Endometrial microvascular endothelial cells (primary cell): Measurements from ENCODE around the gene MGAT5. TPM values are rescaled to one million over a fixed set of nuclear protein-coding genes. Genes with fewer than 3 reads are reported as not detected.

ENCODE experiments used
- in situ Hi-C: cut with HindIII; loops from 2 replicates; pipeline ENCODE4 v1.10.0; 2017; ENCODE audit warnings: low sequenced_read_pairs, low pct_unique_long_range_greater_than_20kb; ENCODE audit errors: inconsistent ontology term
- total RNA-seq: library from RNA; depleted of rRNA; stranded (reverse); fragments of >200 nt; gene quantifications from one replicate; pipeline ENCODE4 v1.2.3, GENCODE V29; 2015; ENCODE audit errors: inconsistent ontology term

Gene MGAT5
- total RNA-seq, 1 donor from 2014 or later: 90.9 TPM

DNA sequence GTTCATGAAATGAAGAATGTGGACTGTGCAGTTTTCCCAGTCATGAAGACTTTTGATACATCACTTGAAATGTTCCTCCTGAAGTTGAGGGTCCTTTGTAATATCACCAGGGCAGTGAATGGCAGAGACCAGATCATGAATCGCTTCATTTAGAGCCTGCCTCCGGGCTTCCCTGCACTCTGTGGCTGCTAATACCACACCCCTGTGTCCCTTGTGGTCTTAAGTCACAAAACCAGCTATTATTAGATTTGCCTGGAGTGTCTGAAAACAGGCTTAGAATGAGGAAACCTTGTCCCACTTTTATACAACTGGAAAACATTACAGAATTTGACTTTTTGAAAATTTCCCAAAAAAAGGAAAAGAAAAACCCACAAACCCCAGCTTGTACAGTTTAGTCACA, 147.9 kb downstream of the MGAT5 start:
- in situ Hi-C loops: no loop called here

DNA sequence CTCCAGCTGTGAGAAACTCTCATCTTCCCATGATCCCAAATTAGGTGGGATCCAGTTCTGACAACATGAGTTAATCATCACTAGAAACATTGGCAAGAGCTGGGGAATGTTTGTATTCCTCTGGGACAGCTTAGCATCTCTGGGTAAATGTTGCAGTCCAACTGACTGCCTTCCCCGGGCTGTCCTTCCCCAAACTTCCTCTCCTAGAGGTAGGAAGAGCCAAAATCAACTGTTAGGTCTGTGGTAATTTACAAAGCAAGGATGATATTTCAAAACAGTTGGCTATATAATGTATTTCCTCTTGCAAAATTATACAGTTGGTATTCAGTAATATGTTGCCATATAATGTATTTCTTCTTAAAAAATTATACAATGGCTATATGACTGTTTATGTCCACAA, 148.5 kb downstream of the MGAT5 start:
- in situ Hi-C loops: no loop called here

DNA sequence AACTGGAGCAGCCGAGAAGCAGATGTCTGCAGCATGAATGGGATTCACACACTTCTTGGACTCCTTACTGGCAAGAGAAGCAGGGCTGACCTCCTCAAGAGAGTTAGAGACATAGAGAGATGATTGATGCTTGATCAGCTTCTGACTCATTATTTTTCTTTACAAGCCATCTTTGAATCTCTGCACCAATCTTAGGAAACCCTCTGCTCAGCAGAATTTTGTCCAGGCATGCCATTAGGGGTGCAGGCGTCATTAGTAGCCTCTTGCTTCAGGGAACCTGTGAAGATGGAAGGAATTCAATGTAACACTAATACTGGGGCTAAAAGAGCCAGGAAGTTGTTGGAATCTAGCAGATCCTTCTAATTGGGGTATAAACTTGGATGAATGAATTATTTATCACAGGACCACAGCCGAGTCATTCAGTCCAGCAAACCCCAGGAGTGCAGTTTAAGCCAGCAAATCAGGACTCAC, 151.8 kb downstream of the MGAT5 start:
- in situ Hi-C loops: no loop called here

DNA sequence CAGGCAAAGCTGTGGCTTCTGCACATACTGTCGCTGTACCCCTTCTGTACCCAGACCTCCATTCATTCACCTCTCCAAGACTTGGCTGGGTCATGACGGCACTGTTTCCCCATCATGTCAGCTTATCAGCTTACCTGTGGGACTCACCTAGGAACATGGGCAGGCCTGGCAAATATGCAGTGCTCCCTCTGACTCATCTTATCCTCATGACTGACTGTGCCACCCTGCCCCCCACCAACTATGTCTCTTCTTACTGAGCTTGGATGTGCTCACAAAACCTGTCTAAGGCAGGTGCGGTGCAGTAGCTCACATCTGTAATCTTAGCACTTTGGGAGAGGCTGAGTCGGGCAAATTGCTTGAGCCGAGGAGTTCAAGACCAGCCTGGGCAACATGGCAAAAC, 152.4 kb downstream of the MGAT5 start:
- in situ Hi-C loops: no loop called here

DNA sequence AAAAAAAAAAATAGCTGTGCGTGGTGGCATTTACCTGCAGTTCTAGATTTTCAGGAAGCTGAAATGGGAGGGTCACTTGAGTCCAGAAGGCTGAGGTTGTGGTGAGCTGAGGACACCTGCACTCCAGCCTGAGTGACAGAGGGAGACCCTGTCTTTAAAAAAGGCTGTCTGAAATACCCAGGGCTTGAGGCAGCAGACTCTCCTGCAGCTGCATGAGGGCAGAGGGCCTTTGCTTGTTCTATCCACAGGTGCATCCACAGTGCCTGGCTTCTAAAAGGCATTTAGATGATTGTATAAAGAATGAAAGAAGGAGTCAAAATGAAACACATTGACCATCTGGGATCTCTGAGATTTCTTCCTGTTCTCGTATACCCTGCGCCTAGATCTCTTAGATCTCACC, 152.9 kb downstream of the MGAT5 start:
- in situ Hi-C loops: no loop called here

DNA sequence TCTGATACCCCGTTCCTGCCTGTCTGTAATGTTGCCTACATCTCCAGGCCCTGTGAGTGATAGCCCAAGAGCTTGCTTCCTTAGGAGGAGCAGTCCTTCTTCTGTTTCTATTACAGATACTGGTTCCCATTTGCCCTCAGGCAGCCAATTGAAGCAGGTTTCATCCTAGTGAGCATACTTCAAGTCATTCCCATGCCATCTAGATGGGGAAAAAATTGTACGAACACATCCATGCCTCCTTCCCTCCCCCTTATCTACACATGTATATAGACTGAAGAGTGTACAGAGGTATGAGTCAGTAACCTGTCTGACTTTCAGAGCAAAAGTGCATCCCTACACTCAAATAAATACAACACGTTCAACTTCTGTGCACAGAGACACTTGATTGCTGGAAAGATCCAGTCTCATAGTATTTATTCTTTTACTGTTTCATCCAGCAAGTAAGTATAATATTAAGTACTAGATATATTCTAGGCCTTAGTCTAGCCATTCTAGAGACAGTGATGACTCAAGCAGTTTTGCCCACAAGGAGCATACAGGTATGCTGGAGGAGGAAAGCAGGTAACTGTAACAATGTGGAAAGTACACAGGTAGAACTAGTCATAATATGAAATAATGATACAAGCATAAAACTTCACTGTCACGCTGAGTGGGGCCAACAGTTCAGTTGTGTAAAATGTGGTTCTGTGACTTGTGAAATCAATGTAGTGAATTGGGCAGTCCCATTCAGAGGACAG, 153.4 kb downstream of the MGAT5 start:
- in situ Hi-C loops: no loop called here

DNA sequence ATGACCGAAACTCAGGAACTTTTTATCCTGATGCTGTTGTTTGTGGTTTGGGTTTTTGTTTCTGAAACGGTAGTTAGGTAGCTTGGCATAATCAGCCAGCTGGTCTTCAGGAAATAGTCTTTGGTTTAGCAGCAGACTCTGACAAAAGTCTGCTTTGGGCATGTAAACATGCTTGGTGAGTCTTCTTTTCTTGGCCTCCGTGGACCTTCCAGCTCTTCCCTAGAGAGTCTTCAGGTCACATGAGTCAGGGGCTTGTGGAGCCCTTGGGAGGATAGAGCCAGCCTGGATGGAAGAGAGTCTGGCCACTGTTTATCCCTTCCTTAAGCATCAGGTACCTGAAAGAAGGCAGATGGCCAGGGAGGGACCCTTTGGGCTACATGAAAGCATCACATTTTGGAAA, 154.5 kb downstream of the MGAT5 start:
- in situ Hi-C loops: no loop called here

DNA sequence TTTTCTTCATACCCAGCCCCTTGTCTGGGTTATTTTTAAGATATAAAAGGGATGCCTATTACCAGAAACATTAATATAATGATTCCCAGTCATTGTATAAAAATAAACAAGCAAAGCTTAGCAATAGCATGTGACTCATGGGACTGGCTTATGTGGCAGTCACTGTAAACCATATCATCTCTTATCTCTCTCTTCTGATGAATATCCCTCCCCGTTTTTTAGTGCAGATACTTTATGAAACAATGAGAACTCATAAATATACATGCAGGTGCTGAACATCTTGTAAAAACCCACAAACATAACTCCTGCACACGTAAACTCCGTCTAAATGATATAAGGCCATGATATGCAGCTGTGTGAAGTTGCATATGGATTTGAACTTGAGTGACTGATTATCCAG, 154.9 kb downstream of the MGAT5 start:
- in situ Hi-C loops: no loop called here

DNA sequence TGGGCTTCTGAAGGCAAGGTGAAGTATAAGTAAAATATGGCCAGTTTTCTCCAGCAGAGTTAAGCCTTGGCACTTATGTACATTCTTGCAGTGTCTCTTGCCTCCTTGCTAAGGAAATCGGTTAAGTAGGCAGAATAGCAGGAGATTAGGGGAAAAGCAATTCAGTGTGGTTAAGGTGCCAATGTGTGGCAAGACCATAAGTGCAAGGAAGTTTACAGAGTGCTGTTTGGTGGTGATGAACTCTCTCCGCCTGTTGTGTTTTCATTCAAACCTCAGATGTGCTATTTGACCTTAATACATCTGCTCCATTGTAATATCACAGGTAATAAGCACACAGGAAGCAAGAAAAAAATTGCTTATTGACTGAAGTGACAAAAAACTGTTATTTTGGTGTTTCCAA, 156.1 kb downstream of the MGAT5 start:
- in situ Hi-C loops: no loop called here

DNA sequence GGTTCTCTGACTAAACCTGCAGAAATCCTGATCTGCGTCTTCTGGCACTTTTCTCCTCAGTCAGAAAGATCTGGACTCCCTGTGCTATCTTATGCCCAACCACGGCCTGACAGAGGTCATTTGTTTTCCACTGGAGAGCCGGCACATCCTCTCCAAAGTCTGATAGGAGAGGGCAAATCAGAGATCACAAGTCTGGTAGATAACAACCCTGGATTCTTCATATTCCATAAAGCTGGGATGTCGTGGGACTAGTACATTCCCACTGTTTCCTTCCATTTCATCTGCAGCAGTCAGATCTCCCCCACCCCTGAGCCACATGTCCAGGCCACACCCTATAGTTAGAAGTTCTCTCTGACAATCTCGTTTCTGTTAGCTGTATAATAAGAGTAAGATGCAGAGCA, 157.0 kb downstream of the MGAT5 start:
- in situ Hi-C loops: no loop called here

DNA sequence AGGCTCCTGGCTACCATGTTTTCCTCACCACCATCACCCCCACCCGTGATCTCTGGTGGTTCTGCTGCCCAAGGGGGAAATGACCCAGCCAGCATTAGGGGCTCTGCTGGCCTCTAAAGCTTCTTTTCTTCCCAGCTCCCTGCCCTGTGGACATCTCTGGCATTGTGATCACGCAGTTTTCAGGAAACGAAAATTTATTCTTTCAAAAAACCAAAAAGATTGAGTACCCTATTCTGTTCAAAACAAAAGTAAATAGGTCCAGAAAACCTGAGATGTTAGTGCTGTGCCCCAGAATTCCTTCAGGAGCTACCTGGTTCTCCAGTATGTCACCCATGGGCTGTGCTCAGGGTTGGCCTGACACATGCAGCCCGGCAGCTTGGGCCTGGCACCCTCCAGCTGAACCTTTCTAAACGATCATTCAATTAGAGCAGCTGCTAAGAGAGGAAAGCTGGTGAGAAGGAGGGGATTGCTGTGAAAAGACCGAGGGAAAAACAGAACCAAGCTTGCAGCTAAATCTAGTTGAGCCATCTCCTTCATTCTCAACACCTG, 157.5 kb downstream of the MGAT5 start:
- in situ Hi-C loops: no loop called here

DNA sequence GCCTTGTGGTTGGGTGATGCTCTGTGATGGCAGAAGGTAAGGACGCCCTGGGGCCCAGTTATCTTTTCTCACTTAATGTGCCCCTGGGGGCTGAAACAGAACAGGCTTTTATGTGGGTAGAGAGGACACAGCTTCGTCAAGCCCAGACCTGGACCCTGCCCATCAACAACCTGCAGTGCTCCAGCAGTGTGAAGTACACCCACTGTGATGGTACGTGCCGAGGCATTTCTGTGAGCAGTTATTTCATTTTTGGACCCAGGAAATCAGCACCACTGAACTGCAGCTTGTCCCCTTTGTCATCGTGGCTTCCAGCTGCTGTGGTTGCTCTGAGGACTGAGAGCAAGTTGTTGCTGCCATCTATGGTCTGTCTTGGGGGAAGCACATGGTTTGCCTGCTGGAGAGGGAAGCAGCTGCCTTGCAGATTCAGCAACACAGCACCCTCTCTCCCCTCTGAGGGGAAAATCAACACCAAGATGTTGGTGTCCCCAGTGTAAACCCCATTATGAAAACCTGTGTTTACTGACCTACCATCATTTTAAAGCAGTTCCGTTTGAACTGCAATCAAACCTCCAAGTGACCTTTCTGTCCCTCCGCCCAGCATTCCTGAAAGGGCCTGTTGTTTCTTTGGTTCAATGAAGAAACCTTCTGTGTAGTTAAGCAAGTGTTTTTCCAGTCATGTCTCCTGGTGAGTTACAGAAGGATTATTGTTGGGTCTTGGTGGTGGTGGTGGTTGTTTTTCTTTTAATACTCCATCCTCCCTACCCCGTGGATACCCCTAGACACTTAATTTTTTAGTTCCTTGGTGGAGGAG, 158.2 kb downstream of the MGAT5 start:
- in situ Hi-C loops: no loop called here

DNA sequence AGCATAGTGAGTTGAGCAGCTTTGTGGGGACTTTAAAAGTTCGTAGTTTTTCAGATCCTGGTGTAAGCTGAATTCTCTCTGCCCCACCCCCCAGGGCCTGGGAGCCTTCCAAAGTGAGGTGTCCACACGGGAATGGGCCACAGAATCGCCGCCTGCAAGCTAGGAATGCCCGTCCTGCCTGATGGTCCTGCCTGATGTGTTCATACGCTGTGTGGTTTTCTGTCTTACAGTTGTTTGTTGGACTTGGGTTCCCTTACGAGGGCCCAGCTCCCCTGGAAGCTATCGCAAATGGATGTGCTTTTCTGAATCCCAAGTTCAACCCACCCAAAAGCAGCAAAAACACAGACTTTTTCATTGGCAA, 158.7 kb downstream of the MGAT5 start:
- in situ Hi-C loops: no loop called here

DNA sequence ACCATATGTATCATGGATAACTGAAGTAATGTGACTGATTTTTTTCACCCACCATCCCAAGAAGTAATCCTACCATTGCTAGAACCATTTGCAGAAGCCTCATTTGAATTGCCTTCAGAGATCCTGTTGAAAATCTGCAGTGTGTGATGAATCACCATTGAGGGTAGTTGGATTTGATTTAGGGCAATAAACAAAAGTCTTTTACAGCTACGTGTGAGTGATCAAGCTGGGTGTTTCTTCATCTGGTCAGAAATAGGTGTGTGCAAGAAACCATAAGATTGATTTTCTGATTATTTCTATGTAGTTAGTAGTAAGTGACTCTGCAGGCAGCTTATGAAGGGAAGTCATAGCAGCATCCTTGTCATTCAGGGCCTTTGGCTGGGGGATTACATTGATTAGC, 159.6 kb downstream of the MGAT5 start:
- in situ Hi-C loops: no loop called here

DNA sequence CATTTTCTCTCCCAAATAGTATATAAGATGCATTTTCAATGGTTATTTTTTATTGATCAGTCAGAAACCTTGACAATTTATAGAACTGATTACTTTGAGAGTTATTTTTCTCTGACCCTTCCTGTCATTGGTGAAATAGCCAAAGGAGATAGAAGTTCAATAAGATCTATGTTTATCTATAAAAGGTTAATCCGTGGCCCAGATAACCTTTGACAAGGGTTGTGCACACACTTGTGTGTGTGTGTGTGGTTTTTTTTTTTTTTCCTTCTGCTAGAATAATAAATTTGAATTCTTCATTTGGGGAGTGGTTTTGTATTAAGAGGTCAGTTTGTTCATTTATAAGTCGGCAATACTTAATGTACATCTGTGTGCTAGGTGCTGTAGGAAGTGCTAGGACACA, 160.0 kb downstream of the MGAT5 start:
- in situ Hi-C loops: no loop called here

DNA sequence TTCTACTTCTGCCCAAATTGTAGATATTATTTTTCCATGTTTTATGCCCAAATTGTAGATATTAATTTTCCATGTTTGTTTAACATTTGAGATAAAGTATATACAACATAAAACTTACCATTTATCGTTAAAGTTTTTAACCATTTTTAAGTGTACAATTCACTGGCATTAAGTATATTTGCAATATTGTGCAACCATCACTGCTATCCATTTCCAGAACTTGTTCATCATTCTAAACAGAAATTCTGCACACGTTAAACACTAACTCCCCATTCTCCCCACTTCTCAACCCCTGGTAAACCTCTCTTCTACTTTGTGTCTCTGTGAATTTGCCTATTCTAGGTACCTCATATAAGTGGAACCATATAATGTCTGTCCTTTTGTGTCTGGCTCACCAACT, 162.1 kb downstream of the MGAT5 start:
- in situ Hi-C loops: no loop called here

DNA sequence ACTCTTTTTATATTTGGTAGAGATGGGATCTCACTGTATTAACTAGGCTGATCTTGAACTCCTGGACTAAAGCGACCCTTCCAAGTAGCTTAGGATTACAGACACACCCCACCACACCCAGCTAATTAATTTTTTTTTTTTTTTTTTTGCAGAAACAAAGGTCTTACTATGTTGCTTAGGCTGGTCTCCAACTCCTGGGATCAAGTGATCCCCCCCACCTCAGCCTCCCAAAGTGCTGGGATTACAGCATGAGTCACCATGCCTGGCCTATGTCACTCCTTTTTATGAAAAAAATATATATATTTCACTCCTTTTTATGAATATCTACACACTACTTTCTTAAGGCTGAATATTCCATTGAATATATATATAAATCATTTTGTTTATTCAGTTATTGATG, 162.8 kb downstream of the MGAT5 start:
- in situ Hi-C loops: no loop called here

DNA sequence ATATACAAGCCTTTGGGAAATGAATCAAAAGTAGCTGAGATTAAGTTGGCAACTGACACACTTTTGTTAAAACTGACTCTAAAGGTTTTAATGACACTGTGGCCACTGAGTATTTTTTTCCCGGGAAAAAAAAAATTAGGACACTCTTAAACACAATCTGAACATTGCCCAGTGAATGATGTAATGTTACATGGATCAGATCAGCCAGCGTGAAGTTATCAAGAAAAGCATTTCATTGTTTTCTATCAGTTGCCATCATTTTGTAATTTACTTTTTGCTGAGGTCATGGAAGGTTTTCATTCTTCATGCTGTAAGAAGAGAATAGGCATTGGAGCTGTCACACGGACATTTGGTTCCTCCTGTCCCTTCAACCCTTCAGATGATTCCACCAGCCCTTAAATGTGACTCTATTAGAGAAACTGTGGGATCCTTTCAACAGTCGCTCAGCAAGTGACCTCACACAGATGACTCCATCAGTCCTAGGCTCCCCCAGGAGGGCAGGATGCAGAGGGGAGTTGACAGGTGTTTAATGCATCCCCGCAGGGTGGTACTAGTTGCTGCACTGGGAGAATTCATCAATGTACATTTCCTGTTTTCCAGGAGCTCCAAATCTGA, 164.2 kb downstream of the MGAT5 start:
- in situ Hi-C loops: no loop called here

DNA sequence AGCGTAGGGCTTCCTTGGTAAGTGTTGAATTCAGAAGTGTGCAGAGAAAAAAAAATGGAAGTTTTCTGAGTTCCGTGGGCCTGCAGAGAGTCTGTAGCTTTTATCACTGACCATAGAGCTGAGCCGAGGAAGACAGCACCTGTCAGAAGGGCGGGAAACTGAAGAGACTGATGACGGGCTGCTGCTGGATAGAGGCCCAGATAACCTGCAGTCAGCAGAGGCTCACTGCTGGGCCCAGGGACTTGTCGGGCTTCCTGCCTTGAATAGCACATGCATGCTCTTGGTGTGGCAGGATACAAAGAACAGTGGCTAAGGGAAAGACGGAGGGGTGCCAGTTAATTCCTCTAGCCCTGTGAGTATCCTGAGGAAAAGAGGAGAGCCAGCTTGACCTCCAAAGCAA, 166.4 kb downstream of the MGAT5 start:
- in situ Hi-C loops: no loop called here

DNA sequence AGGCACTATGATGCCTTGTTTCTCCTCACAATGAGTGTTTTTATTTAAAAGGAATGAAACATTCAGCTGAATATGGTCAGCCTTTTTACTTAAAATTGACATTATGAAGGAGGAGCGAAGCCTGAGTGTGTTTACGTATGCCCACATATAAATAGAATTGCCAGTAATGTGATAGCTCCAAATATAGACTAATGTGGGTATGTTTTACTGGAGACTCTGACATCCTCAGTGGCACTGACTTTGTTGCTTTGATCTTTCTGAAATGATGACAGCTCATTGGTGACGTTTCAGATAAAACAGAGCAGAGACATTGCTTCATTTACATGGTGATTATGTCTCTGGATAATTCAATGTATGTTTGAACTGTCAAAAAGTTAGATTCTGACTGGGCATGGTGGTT, 167.0 kb downstream of the MGAT5 start:
- in situ Hi-C loops: no loop called here
